Ishikawa (cell line): ENCODE results near the gene CD9.

Source experiments
- CEBPB ChIP-seq: IDR thresholded peaks from 2 replicates; pipeline ENCODE4 v1.6.1; 2012
- CREB1 ChIP-seq: IDR thresholded peaks from 2 replicates; pipeline ENCODE4 v1.6.1; 2012; ENCODE audit warnings: low read depth
- EGR1 ChIP-seq: IDR thresholded peaks from 2 replicates; pipeline ENCODE4 v1.6.1; 2012
- EP300 ChIP-seq: IDR thresholded peaks from 2 replicates; pipeline ENCODE4 v1.6.1; 2012; ENCODE audit warnings: borderline replicate concordance
- FOXM1 ChIP-seq: IDR thresholded peaks from 2 replicates; pipeline ENCODE4 v1.6.1; 2012; ENCODE audit warnings: low read depth, borderline replicate concordance
- NFIC ChIP-seq: IDR thresholded peaks from 2 replicates; pipeline ENCODE4 v1.6.1; 2012
- RAD21 ChIP-seq: IDR thresholded peaks from 2 replicates; pipeline ENCODE4 v1.6.1; 2012; ENCODE audit warnings: low read depth
- TAF1 ChIP-seq: IDR thresholded peaks from 2 replicates; pipeline ENCODE4 v1.6.1; 2012; ENCODE audit warnings: low read depth, mild to moderate bottlenecking
- TCF12 ChIP-seq: IDR thresholded peaks from 2 replicates; pipeline ENCODE4 v1.6.1; 2012; ENCODE audit warnings: low read depth
- TEAD4 ChIP-seq: IDR thresholded peaks from 2 replicates; pipeline ENCODE4 v1.6.1; 2012
- YY1 ChIP-seq: IDR thresholded peaks from 2 replicates; pipeline ENCODE4 v1.6.1; 2012; ENCODE audit warnings: low read depth
- ZBTB7A ChIP-seq: IDR thresholded peaks from 2 replicates; pipeline ENCODE4 v1.6.1; 2012; ENCODE audit warnings: low read depth
- TF ChIP-seq, protein P1 (sequence below): IDR thresholded peaks from 2 replicates; pipeline ENCODE4 v1.6.1; 2012; ENCODE audit warnings: low read depth, mild to moderate bottlenecking
- TF ChIP-seq, protein P2 (sequence below): IDR thresholded peaks from 2 replicates; pipeline ENCODE4 v1.6.1; 2012
- TF ChIP-seq, protein P3 (sequence below): IDR thresholded peaks from 2 replicates; pipeline ENCODE4 v1.6.1; 2012

Gene CD9

DNA sequence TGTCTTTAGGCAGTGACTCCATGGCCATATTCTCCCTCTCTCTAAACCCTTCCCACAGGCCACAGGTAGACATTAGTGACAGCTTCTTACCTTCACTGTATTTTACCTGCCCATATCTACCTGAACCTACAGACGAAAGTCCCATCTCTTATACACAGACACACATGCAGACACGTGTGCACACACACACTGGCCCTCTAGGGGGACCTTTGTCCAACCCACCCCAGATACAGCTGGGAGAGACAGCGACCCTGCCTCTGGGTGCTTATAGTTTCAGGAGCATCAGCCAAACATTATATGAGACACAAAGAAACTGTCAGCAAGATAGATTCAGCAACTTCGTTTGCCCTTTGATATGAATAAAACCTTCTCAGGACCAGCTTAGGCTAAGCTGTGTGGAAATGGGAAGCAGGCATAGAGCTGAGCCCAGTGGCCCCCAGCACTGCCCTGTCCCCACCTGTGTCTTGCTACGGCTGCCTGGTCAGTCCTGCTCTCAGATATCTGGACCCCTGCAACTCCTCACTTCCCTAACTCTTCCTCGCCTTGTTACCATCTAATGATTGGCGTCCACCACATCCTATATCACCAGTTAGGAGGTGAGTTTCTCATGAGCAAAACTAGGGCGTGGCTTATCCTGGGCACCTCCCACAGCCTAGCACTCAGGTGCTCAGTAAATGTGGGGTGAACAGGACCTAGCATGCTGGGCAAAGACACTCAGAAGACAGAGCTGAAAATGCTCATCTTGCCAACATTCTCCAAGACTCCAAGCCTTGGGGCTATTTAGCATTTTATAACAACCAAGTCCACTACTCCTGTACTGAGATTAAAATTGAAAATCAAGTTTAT, 12.0 kb upstream of the CD9 start:
- TF ChIP-seq YY1 (no peak), TEAD4 (no peak), TAF1 (no peak), EP300 (no peak), NFIC (no peak), ZBTB7A (no peak), CEBPB (no peak), FOXM1 (no peak), TCF12 (no peak), RAD21 (no peak), CREB1 (no peak), EGR1 (no peak)
- TF ChIP-seq, protein P1, sequence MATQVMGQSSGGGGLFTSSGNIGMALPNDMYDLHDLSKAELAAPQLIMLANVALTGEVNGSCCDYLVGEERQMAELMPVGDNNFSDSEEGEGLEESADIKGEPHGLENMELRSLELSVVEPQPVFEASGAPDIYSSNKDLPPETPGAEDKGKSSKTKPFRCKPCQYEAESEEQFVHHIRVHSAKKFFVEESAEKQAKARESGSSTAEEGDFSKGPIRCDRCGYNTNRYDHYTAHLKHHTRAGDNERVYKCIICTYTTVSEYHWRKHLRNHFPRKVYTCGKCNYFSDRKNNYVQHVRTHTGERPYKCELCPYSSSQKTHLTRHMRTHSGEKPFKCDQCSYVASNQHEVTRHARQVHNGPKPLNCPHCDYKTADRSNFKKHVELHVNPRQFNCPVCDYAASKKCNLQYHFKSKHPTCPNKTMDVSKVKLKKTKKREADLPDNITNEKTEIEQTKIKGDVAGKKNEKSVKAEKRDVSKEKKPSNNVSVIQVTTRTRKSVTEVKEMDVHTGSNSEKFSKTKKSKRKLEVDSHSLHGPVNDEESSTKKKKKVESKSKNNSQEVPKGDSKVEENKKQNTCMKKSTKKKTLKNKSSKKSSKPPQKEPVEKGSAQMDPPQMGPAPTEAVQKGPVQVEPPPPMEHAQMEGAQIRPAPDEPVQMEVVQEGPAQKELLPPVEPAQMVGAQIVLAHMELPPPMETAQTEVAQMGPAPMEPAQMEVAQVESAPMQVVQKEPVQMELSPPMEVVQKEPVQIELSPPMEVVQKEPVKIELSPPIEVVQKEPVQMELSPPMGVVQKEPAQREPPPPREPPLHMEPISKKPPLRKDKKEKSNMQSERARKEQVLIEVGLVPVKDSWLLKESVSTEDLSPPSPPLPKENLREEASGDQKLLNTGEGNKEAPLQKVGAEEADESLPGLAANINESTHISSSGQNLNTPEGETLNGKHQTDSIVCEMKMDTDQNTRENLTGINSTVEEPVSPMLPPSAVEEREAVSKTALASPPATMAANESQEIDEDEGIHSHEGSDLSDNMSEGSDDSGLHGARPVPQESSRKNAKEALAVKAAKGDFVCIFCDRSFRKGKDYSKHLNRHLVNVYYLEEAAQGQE = no peak
- TF ChIP-seq, protein P2, sequence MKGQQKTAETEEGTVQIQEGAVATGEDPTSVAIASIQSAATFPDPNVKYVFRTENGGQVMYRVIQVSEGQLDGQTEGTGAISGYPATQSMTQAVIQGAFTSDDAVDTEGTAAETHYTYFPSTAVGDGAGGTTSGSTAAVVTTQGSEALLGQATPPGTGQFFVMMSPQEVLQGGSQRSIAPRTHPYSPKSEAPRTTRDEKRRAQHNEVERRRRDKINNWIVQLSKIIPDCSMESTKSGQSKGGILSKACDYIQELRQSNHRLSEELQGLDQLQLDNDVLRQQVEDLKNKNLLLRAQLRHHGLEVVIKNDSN = no peak
- TF ChIP-seq, protein P3, sequence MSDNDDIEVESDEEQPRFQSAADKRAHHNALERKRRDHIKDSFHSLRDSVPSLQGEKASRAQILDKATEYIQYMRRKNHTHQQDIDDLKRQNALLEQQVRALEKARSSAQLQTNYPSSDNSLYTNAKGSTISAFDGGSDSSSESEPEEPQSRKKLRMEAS = no peak

GRCh38 chr12:6189028-6189427, 11.2 kb upstream of the CD9 start:
- TF ChIP-seq TEAD4 = no peak
- no peak for TF ChIP-seq CREB1
- TF ChIP-seq ZBTB7A = no peak
- TF ChIP-seq CEBPB = no peak
- TF ChIP-seq FOXM1 = no peak
- TF ChIP-seq, protein P3 = no peak
- no peak for TF ChIP-seq RAD21
- TF ChIP-seq EGR1 = no peak
- TF ChIP-seq, protein P1 = no peak
- no peak for TF ChIP-seq YY1
- TF ChIP-seq EP300 = no peak
- TF ChIP-seq TAF1 = no peak
- TF ChIP-seq, protein P2 = no peak
- no peak for TF ChIP-seq NFIC
- no peak for TF ChIP-seq TCF12

DNA sequence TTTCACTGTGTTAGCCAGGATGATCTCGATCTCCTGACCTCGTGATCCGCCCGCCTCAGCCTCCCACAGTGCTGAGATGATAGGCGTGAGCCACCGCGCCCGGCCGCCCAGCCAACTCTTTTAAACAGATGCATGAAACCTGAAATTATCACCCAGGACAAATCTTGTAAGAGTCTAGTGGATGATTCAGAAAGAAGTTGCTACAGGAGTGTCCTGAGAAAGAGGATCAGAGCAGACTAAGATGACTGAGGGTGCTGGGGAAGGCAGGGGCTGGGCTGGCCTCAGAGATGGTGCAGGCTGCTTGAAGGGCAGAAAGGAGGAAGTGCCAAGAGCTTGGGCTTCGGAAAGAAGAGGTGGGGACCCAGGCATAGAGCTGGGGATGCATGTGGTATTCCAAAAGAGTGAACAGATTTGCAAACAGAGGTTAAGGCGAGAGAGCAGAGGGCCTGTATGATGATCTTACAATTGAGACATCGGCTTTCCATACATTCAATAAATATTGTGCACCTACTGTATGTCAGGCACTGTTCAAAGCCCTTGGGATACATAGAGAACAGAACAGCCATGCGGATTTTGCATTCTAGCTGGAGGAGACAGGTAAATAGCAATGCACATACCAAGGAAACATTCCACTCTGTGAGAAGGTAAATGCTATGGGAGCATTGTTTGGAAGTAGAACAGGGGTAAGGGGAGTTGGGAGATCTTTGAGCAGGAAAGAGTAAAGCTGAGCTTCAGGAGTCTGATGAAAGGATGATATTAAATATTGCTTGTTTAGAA, 7.4 kb upstream of the CD9 start:
- no peak for TF ChIP-seq NFIC
- TF ChIP-seq, protein P3 = no peak
- TF ChIP-seq FOXM1 = no peak
- TF ChIP-seq, protein P2 = no peak
- TF ChIP-seq ZBTB7A = no peak
- no peak for TF ChIP-seq TAF1
- no peak for TF ChIP-seq TCF12
- TF ChIP-seq, protein P1 = no peak
- no peak for TF ChIP-seq CEBPB
- no peak for TF ChIP-seq RAD21
- TF ChIP-seq YY1 = no peak
- no peak for TF ChIP-seq CREB1
- no peak for TF ChIP-seq EP300
